Measurements from ENCODE around the gene BROX.

- TF ChIP-seq CTCF (IDR thresholded peaks at IDR 0.05): peak; percentile 41
- TF ChIP-seq EZH2 (IDR thresholded peaks at IDR 0.05): no peak
Measured at GRCh38 chr1:222749927-222750326, 37.6 kb downstream of the BROX start.
